Fibroblast of skin of right biceps (primary cell): ENCODE measurements around the gene COL20A1.

Source experiments
- DNase-seq: peaks from one replicate; pipeline ENCODE4 v3.0.0-alpha.2; 2013

Gene COL20A1

DNA sequence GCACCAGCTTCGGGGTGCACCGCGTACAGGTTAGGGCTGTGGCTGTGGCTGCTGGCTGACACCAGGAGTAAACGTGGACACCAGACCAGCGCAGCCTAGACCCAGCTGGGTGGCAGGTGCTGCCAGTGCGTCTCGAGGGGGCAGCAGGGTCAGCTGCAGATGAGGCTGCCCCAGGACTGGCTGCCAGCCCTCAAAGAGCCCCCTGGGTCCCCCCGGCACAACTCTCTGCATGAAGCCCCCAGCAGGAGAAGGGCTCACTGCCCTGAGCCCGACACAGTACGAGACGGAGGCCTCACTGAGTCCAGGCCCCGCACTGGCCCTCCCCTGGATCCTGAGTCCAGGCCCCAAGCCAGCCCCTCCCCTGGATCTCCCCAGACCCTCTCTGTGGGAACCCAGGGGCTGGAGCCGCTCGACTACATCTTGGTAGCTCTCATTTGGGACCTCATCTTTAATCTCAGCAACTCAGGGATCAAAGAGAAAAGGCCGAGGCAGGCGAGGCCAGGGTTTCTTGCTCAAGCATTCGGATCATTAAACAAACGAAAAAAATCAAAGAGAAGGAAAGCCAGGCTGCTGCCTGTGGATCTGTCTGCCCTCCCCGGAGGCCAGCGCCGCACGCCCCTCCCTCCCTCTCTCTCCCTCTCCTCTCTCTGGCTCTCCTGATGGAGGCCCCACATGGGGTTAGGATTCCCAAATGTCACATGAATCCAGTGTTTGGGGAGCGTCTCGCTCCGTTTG is 31.8 kb upstream of the COL20A1 start:
- DNase-seq = no peak

DNA sequence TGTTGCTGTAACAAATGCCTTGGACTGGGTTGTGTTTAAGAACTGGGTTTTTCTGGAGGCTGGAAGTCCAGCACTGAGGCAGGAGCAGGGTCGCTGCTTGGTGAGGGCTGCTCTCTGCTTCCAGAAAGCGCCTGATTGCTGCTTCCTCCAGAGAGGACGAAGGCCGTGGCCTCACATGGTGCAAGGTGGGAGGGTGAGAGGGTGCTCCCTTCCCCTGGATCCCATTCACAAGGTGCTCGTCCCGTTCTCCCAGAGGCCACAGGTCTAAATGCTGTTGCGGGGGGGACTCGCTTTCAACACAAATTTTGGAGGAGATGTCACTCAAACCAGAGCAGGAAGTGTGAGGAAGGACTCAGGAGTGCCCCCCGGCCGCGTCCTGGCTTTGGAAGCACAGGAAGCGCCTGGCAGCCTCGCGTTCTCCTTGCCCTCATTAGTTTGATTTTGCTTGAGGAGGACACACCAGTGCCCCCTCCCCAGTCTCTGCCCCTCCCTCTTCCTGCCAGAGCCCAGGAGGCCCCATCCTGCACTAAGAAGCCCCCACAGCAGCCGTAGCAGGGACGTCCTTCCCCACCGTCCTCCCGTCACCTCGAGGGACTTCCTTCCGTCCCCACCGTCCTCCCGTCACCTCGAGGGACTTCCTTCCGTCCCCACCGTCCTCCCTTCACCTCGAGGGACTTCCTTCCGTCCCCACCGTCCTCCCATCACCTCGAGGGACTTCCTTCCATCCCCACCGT is 31.0 kb upstream of the COL20A1 start:
- DNase-seq = no peak

DNA sequence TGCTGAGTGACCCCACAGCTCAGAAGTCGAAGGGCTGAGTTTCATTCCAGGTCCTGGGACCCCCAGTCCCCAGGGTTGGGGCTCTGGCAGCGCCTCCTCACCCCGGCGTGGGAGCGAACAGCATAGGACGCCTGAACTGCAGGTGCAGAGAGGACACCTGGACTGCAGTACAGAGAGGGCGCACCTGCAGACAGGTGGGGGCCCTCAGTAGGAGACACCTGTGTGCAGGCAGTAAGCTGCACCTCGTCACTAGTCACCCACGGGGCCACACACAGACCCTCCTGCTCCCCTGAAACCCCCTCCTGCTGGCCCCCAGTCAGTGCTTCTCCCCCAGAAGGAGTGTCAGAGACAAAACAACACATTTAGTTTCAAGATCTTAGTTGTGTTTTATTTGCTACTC is 30.1 kb upstream of the COL20A1 start:
- DNase-seq = no peak

DNA sequence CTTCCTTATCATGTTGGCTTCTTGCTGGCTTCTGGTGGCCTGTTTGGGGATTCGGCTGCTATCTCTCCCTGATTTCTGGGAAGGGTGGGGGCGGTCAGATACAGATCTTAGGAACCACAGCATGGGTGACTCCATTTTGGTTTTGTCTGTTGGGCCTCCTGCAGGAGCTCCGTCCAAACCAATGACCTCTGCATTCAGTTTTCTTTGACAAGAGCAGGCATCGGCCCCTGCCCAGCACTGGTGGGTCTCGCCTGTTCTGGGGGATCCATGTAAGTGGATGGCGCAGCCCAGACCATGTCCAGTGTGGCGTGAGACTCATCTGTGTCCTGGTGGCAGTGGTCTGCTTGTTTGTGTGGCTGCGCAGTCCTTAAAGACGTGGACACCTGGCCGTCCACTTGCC is 29.0 kb upstream of the COL20A1 start:
- no peak for DNase-seq

DNA sequence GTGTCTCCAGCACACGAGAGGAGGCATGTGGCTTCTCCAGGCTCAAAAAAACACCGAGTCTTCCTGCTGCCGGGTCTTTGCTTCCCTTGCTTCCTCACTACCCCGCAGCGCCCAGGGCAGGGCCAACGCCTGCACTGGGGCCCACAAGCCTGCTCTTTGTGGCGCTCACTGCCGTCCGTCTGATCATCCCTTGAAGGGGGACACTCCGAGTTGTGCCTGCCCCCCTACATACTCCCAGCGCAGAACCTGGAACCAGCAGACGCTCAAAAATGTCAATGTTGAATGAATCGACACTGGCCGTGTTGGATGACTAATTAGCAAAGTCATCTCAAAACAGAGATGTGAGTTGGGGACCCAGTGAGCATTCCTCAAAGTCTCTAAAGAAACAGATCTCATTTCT is 28.5 kb upstream of the COL20A1 start:
- peak; percentile 47 for DNase-seq

DNA sequence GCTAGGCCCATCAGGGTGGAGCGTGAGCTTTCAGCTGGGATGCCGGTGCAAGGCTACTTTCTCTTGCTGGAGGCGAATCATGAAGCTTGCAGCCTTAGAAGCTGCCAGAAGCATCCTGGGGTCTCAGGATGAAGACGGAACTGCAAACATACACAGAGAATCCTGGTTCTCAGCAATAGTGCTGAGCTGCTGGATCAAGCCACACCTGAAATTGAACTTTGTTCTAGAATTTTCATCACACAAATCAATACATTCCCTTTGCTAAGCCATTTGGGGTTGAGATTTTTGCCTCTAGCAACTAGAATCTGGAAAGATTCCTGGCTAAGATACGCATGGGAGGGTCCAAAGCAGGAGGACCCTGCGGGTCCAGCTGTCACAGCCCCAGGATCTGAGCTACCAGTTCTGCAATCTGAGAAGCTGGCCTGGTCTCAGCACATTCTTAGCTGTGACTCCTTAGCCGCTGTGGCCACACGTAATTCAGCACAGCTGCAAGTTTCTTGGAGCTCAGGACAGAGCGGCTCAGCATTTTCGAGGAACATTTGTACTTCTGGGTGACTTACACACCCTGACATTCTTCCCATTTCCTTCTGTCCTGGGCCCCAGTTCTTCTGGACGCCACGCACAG is 27.0 kb upstream of the COL20A1 start:
- DNase-seq = peak; percentile 47

DNA sequence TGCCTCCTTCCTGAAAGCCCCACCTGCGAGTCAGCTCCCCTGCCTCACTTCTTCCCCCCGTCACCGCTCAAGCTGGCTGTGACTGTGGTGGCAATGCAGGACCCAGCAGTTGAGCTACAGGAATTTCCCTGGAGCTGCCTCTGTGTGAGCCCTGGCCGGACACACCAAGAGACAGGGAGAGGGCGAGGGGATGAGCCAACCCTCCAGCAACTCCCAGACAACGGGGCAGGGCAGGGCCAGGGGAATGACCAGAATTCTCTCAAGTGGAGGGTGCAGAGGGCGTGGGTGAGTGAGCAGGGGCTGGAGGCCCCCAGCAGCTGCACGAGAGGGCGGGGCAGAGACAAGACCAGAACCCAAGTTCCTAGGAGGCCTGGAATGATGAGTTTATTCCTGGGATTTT is 25.3 kb upstream of the COL20A1 start:
- DNase-seq = no peak

DNA sequence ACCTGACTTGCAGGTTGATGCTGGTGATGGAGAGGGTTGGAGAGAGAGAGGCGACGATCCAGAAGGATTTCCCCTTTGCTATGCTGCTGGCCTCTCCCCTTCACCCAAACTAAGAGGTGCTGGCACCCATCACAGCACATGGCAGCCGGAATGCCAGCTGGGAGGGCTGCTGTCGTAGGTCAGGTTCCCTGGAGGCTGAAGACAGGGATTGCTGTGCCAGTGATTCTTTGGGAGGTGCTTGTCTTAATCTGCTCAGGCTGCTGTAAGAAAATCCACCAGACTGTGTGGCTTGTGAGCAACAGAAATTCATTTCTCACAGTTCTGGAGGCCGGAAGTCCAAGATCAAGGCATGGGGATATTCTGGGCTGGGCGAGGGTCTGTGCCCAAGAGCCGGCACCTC is 24.7 kb upstream of the COL20A1 start:
- DNase-seq = no peak

DNA sequence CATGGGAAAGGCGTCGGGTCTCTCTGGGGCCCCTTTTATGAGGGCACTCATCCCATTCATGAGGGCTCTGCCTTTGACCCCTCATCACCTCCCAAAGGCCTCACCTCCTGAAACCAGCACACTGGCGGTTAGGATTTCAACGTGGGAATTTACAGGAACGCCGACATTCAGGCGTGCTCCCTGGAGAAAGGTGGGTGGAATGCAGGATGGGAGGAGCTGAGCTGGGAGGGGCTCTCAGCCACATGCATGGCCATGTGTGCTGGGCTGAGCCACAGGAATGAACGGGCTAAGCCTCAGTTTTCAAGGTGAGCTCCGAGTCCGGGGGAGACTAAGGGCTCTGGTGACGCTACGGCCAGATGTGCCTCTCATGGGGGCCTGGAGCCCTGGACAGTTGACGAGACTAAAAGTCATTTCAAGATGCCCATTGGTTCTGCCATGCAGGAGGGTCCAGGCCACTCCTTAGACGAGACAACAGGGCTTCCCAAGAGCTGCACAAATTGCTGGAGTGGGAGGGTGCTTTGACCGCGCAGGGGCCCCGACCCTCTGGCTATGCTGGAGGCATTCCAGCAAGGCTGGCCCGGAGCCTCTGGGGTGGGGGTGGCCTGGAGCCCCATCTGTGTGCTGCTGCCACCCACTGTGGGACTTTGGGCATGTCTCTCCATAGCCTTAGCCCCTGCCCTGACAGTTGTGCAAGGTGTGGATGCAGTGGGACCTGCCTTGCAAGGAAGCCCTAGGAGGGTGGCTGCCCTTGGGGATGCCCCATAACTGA is 24.1 kb upstream of the COL20A1 start:
- no peak for DNase-seq

DNA sequence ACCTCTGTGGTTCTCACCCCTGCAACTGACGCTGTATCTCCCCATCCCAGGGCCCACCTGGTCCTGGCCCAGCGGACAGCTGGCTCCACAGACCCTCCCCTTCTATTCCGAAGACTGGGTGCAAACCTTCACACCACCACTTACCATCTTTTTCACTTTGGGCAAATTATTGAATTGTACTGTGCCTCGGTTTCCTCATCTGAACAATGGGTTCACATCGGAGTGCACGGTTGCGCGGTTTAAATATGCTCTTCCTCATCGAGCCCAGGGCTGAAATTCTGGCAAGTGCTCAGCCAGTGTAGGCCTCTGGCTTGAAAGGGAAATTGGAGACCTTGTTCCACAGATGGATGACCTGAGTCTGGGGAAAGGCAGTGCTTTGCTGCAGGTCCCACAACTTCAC is 23.3 kb upstream of the COL20A1 start:
- no peak for DNase-seq

DNA sequence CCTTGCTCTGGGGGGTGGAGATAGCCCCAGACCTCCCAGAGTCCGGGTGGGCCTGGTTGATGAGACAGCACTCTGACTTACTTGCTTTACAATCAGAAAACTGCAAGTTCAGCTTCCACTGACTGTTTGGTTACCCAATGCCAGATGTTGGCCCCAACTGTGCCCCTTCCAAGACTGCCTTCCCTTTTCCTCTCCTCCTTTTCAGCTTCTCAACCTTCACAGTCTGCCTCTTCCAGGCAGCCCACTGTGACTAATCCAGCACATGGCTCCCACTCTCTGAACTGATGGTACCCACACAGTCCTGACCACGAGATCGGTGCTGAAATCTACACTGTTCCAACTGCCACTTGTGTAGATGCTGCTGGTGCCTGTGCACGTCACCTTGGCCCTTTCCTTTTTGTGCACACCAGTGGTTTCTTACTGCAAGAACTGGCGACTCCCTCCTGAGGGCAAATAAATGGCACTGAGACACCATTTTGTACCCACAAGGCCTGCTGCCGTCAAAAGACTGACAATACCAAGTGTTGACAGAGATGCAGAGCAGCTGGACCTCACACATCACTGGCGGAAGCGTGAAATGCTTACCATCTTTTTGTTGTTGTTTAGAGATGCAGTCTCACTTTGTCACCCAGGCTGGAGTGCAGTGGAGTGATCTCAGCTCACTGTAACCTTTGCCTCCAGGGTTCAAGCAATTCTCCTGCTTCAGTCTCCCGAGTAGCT is 22.2 kb upstream of the COL20A1 start:
- no peak for DNase-seq

DNA sequence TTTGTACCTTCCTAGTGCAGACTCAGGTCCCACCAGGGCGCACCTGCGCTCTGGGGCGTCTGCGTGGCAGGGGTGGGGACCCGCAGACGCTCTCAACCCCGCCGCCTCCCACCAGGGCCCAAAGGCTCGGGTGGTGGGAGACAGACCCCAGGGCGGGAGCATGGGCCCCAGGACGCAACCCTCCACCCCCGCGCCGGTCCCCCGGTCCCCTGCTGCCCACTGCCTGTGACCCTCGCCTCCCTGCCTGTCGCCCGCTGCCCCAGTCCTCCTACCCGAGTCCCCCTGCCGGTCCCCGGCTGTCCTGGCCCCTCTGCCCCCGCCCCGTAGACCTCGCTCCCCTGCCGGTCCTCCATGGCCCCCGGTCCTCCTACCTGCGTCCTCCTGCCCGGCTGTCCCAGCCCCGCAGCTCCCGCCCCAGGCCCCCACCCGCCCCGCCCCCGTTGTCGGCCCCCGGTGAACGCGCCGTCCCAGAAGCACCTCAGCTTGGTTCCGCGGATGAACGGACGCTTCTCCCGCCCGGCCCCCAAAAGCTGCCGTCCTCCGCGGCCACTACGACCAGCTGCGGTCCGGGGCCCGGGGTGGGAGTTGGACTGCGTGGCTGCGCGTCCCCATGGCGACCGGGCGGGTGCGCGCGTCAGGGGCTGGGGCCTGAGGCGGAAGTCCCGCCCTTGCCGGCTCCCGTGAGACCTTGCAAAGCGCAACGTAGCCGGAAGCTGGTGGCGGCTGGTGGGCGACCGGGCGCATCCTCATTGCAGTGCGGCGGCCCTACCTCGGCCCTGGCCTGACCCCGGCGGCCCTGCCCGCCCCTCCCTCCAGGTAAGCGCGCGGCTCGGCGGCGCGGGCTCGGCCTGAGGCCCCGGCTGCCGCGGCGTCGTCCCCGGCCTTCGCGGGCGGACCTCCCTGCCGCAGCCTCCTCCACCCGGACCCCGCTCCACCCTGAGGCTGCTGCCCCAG is 20.6 kb upstream of the COL20A1 start, which contains the start of gene ARFGAP1:
ARFGAP1 (plus strand) TSS at position 709 of the 954 bp plus-strand sequence. CDS start 2,768 bp downstream, outside the sequence.
- DNase-seq = peak; percentile 87

DNA sequence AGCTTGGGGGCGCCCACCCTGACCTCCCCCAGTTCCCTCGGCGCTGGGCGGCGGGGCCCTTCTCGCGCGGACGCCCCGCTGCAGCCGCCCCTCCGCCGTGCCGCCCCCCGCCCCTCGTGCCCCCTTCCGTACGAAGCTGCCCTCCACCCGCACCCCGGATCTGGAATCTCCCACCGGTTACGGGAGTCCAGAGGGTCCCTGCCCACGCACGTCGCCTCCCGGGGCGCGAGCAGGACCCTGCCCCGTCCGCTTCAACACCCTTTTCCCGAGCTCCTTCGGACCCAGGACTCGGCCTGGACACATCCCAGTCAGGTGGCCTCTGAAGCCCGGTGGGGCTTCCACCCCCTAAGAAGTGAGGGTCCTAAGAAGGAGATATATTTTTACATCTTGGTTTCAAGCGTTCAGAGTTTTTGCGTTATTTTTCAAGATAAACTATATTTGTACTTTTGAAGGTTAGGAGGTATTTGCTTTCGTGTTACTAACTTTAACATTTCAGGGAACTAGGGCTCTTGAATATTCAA is 19.9 kb upstream of the COL20A1 start:
- no peak for DNase-seq

DNA sequence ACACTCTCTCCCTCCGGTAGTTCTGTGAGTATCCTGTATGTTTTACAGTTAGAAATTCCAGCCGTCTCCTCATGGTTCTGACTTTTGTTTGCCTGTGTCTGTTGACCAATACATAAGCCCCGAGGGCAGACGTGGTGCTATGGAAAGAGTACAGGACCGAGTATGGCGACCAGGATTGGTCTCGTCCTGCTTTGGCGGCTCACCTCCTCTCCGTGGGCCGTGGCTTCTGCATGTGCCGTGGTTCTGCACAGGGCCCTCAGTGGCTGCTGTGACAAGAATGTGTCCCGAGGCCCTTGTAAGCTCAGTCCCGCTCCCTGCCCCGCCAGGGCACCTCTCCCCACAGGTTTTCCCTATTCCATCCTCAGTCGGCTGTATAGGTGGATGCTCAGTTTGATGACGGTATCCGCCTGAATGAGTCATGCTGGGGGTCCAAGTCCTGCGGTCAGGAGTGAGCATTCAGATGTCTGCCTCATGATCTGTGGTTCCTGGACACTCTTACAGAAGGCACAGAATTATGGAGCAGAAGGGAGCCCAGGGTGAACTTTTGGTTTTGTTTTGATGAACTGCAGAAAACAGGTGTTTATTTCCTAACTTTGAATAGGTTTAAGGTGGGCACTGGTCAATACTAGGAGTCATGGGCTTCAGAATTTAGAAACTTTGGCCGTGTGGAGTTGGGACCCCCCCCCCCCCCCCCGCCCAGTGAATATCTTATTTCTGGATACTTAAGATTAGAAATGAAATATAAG is 19.2 kb upstream of the COL20A1 start:
- peak; percentile 81 for DNase-seq

DNA sequence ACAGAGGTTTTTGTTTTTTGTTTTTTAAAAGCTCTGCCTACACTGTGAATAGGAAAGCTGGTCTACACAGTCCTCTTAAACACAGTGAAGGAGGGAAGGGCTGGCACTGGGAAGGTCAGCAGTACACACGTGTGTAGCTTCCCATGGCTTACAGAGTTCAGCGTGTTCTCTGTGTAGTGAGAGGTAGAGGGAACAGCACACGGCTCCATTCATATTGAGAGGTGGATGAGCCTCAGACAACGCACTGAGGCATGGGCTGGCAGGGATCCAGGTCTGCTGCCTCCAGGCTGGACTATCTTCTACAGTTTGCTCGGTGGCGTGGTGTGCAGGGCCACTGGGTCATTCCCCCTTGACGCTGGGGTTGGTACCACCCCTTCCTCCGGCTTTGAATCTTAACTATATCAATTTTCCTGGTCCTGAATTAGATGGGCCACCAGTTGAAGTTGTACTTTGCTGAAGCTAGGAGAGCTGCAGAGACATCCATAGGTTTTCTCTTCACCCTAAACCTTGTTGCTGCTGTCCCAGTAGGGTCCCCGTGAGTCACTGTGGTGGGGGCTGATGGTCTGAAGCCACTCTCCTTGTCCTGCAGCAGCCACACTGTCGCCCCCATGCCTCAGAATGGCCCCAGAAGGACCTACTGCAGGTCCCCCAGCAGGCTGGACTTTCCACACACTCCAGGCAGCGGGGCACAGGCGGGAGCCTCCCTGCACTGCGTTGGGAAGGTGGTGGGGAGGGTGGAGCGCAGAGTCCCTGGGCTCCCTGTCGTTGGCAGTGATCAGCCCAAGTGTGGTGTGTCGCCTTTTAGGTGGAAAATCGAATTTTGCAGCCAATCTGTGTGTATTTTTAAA is 18.4 kb upstream of the COL20A1 start:
- no peak for DNase-seq

DNA sequence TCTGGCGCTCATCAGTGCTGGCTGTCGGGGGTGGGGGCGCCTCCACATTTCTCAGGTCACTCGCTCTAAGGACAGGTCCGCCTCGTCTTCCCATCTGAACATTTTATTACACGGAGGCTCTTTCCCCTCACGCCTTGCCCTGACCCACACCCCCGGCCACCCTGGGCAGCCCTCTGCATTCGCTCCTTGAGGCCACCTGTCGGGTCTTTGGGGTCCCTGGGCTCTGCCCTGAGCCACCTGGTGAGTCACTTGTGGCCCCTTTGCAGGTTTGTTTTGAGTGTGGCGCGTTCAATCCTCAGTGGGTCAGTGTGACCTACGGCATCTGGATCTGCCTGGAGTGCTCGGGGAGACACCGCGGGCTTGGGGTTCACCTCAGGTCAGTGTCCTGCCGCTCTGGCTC is 17.2 kb upstream of the COL20A1 start:
- DNase-seq = no peak

DNA sequence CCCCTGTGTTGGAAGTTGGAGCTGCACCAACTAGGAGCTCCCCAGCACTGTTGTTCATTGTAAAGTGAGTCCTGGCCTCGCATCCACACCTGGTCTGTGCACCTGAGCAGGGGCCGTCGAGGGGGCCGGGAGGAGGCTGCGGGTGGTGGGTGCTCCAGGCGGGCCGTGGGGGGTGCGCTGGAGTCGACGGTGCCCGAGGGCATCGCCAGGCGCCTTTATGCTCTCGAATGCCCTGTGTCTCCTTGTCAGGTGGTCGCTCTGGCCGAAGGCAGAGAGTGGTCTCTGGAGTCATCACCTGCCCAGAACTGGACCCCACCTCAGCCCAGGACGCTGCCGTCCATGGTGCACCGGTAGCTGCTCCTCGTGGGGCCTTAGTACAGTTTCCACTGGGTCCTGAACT is 16.0 kb upstream of the COL20A1 start:
- no peak for DNase-seq

DNA sequence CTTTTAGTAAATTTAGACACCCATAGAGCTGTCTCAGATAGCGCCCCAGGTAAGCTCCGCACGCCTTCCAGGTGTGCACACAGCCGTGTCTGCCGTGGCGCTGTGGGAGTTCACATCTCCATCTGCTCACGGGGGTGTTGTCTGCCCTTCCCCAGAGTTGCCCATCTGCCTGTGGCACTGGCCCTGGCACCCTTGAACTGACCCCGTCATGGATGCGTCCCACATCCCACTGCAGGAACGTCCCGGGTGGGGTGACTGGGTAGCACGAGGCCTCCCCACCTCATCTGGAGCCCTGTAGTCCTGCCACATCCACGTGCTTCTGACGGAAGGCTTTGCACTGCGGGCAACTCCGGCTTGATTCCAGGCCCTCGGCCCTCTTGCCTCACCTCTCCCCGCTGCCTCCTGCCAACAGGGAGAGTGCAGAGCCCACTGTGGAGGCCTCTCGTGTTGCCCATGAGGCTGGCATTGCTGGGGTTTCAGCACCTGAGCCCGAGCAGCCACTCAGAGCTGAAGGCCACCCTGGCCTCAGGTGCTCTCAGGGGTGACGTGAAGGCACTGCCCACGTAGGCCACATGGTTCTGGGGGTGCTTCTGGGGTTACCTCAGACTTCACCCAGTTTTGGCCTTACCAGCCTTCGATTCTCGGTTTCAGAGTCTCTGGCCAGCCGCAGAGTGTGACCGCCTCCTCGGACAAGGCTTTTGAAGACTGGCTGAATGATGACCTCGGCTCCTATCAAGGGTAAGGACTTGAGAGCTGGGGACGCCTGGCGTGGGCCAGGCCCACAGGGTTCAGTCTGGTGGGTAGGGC is 15.3 kb upstream of the COL20A1 start:
- no peak for DNase-seq
